ENCODE measurements around the gene GPC6.

- TF ChIP-seq CTCF (IDR thresholded peaks at IDR 0.05; ENCODE audit: low read depth, low read length) (no peak), MAX (IDR thresholded peaks at IDR 0.05; ENCODE audit: low read depth, low read length) (no peak)
These were observed 28.2 kb downstream of the GPC6 start for GRCh38 chr13:93254775-93255174.

Data from NB4 (cell line).